HG03520 (cell line): ENCODE results near the gene ADARB1.

Experiments used
- ATAC-seq: cut with Tn5 transposase; IDR thresholded peaks from one replicate; pipeline ENCODE4 v1.9.1; 2021; ENCODE audit warnings: mild to moderate bottlenecking, moderate library complexity; ENCODE audit not compliant: unreplicated experiment

ADARB1 gene

GRCh38 chr21:45220714-45221490 is 146.5 kb downstream of the ADARB1 start:
- ATAC-seq, result no peak

GRCh38 chr21:45222001-45222400 is 147.6 kb downstream of the ADARB1 start:
- no peak for ATAC-seq

GRCh38 chr21:45223236-45224185 is 149.1 kb downstream of the ADARB1 start:
- no peak for ATAC-seq

GRCh38 chr21:45224189-45224938 is 150.0 kb downstream of the ADARB1 start:
- ATAC-seq, result no peak

GRCh38 chr21:45225041-45225740 is 150.8 kb downstream of the ADARB1 start:
- ATAC-seq, result no peak

GRCh38 chr21:45225741-45226327 is 151.5 kb downstream of the ADARB1 start:
- no peak for ATAC-seq

- ATAC-seq, result no peak
These were observed 152.4 kb downstream of the ADARB1 start for GRCh38 chr21:45226540-45227326.

GRCh38 chr21:45227735-45228134 is 153.4 kb downstream of the ADARB1 start:
- ATAC-seq, result no peak

- ATAC-seq, result no peak
These were observed 153.8 kb downstream of the ADARB1 start for GRCh38 chr21:45228171-45228641.

GRCh38 chr21:45228656-45229240 is 154.4 kb downstream of the ADARB1 start:
- no peak for ATAC-seq

GRCh38 chr21:45231705-45232104 is 157.3 kb downstream of the ADARB1 start:
- no peak for ATAC-seq

- ATAC-seq, result no peak
These were observed 159.7 kb downstream of the ADARB1 start for GRCh38 chr21:45234127-45234526.

- no peak for ATAC-seq
These were observed 160.6 kb downstream of the ADARB1 start for GRCh38 chr21:45234965-45235364.

- ATAC-seq, result no peak
These were observed 161.1 kb downstream of the ADARB1 start for GRCh38 chr21:45235488-45235887.

GRCh38 chr21:45236481-45236880 is 162.1 kb downstream of the ADARB1 start:
- ATAC-seq, result no peak

GRCh38 chr21:45237401-45237800 is 163.0 kb downstream of the ADARB1 start:
- ATAC-seq, result no peak

- ATAC-seq, result no peak
These were observed 167.0 kb downstream of the ADARB1 start for GRCh38 chr21:45241357-45241756.

GRCh38 chr21:45243603-45244002 is 169.2 kb downstream of the ADARB1 start:
- ATAC-seq, result no peak

GRCh38 chr21:45244799-45245340 is 170.5 kb downstream of the ADARB1 start:
- ATAC-seq, result no peak
